BE2C (cell line): ENCODE measurements around the gene CCL2.

Experiments used
- DNase-seq: peaks from one replicate; pipeline ENCODE4 v3.0.0-alpha.2; 2020
- H3K27me3 ChIP-seq: fragments of 250-450 bp; sonication (Bioruptor Pico); 2 replicates; pipeline ENCODE4 v1.5.1; 2020; ENCODE audit warnings: mild to moderate bottlenecking
- H3K36me3 ChIP-seq: fragments of 250-450 bp; sonication (Bioruptor Pico); 2 replicates; pipeline ENCODE4 v1.5.1; 2020; ENCODE audit warnings: mild to moderate bottlenecking
- H3K4me1 ChIP-seq: fragments of 250-450 bp; sonication (Bioruptor Pico); 2 replicates; pipeline ENCODE4 v1.5.1; 2020
- H3K4me3 ChIP-seq: 2 replicates; pipeline ENCODE4 v1.5.1; 2011; ENCODE audit warnings: low read depth, low read length
- H3K9me3 ChIP-seq: fragments of 250-450 bp; sonication (Bioruptor Pico); 2 replicates; pipeline ENCODE4 v1.5.1; 2020
- CTCF ChIP-seq: IDR thresholded peaks from 2 replicates; pipeline ENCODE4 v1.5.1; 2012; ENCODE audit warnings: mild to moderate bottlenecking, low read depth, low read length

The CCL2 gene

GRCh38 chr17:34306466-34306865 lies 51.4 kb downstream of the CCL2 start:
- Histone ChIP-seq H3K4me1 (no peaks in the 10 kb centered on the region), H3K27me3 (no peaks in the 10 kb centered on the region; the same call in 1 of the 2 replicates), H3K9me3 (no peaks in the 10 kb centered on the region), H3K4me3 (no peak overlapping the region), H3K36me3 (no peaks in the 10 kb centered on the region)
- peak; percentile 36 for TF ChIP-seq CTCF
- no peak for DNase-seq
